Retinal pigment epithelial cell (primary cell): ENCODE results near the gene COL19A1.
A peak's percentile ranks its signal among the peaks of the same experiment; 100 is the strongest.

Source experiments
- DNase-seq: peaks from one replicate; pipeline ENCODE4 v3.0.0-alpha.2; 2010; ENCODE audit warnings: low read depth
- H3K4me3 ChIP-seq: 2 replicates; pipeline ENCODE4 v1.5.1; 2011; ENCODE audit warnings: mild to moderate bottlenecking, low read length, control low read depth, moderate library complexity
- TF ChIP-seq, protein P1 (sequence below): conservative IDR thresholded peaks from 2 replicates; pipeline ENCODE4 v1.5.1; 2011; ENCODE audit warnings: low read depth, low read length, control low read depth, inconsistent platforms

COL19A1 gene

DNA sequence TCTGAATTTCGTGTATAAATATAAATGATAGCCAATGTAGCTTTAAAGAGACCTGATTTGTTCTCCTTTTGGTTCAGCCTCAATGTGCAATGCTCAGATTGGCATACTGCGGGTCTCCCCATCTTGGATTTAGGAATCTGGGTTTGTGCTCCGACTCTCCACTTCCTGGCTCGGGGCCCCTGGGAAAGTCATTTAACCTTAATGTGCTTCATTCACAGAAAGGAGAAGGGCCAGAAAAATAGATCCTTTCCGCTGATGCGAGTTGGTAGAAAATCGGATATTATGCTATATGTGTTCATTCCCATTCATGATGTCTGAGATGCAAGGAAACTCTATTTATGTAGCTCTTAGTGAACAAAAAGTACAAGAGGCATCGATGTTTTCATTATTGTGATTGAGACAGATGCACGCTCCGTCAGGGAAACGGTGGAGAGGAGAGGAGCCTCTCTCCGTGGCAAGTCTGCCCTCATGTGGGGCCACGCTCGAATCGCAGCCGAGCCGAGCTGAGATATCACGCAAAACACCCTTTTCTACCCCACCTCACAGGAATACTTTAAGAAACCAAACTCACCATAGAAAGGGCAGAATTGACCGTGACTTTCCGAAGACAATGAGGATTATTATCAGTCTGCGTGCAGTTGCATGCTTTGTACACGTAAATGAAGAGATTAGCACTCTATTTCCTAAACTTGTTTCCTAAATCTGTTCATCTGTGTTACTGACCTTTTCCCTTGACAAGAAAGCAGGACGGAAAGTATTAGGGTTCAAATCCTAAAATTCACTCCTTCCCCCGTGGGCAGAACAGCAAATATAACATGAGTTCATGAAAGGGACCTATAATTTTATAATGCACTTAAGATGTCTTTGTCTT, 300.0 kb downstream of the COL19A1 start:
- TF ChIP-seq, protein P1, sequence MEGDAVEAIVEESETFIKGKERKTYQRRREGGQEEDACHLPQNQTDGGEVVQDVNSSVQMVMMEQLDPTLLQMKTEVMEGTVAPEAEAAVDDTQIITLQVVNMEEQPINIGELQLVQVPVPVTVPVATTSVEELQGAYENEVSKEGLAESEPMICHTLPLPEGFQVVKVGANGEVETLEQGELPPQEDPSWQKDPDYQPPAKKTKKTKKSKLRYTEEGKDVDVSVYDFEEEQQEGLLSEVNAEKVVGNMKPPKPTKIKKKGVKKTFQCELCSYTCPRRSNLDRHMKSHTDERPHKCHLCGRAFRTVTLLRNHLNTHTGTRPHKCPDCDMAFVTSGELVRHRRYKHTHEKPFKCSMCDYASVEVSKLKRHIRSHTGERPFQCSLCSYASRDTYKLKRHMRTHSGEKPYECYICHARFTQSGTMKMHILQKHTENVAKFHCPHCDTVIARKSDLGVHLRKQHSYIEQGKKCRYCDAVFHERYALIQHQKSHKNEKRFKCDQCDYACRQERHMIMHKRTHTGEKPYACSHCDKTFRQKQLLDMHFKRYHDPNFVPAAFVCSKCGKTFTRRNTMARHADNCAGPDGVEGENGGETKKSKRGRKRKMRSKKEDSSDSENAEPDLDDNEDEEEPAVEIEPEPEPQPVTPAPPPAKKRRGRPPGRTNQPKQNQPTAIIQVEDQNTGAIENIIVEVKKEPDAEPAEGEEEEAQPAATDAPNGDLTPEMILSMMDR: peak; percentile 78
- peak overlapping the region; percentile 15 for H3K4me3 ChIP-seq
- DNase-seq: no peak

- TF ChIP-seq, protein P1: no peak
- no peak overlapping the region for H3K4me3 ChIP-seq
- DNase-seq: no peak
Observed at GRCh38 chr6:70168681-70169377, 302.5 kb downstream of the COL19A1 start.

DNA sequence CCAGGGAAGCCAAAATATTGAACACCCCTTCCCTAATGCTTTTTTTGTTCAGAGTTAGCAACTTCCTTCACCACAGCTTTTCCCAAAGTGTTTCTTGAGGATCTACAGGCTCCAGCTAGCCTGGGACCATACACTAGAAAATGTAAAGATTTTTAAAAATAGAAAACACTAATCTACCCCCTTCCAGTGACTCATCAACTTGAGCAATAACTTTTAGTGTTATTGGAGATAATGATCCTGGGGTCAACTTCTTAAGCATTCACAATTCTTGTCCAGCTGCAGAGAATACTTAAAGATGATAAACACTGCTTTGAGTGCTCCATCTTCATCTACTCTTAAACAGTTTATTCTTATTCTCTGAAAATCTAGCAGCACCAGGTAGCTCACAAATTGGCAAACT, 304.9 kb downstream of the COL19A1 start:
- DNase-seq: no peak

GRCh38 chr6:70172252-70172651, 305.9 kb downstream of the COL19A1 start:
- TF ChIP-seq, protein P1: no peak
- H3K4me3 ChIP-seq: no peak overlapping the region
- no peak for DNase-seq

More for the DNA sequence above, 304.9 kb downstream of the COL19A1 start:
- TF ChIP-seq, protein P1: no peak
- no peak overlapping the region for H3K4me3 ChIP-seq

GRCh38 chr6:70175770-70176169, 309.4 kb downstream of the COL19A1 start:
- TF ChIP-seq, protein P1: no peak
- DNase-seq: no peak

GRCh38 chr6:70176842-70177550, 310.6 kb downstream of the COL19A1 start:
- no peak for DNase-seq
- TF ChIP-seq, protein P1: no peak
- H3K4me3 ChIP-seq: no peak overlapping the region

More at GRCh38 chr6:70175770-70176169, 309.4 kb downstream of the COL19A1 start:
- no peak overlapping the region for H3K4me3 ChIP-seq
